Keratinocyte (primary cell): ENCODE measurements around the gene ANKFY1.

ENCODE experiments used
- CTCF ChIP-seq, 3 experiments: IDR thresholded peaks in 1 of 3; conservative IDR thresholded peaks in 1 of 3; optimal IDR thresholded peaks in 1 of 3; 2 replicates in 2 of 3; 3 replicates in 1 of 3; pipeline versions ENCODE3 to v1.5.1; 2011; ENCODE audit warnings: low read length in 3 of 3, mild to moderate bottlenecking in 3 of 3, moderate library complexity in 2 of 3, control low read depth in 1 of 3, inconsistent platforms in 1 of 3; ENCODE audit not compliant: insufficient read depth in 2 of 3; ENCODE audit errors: extremely low read depth in 1 of 3
- EZH2 ChIP-seq: IDR thresholded peaks from one replicate; pipeline ENCODE4 v1.6.1; 2012; ENCODE audit warnings: inconsistent platforms, mild to moderate bottlenecking, low read length, moderate library complexity

GRCh38 chr17:4147751-4148310, 115.9 kb downstream of the ANKFY1 start:
- no peak for TF ChIP-seq CTCF (optimal IDR thresholded peaks at IDR 0.05 in 1 of 3, IDR thresholded peaks at IDR 0.05 in 1 of 3, conservative IDR thresholded peaks at IDR 0.05 in 1 of 3; ENCODE audit: extremely low read depth in 1 of 3, insufficient read depth in 2 of 3, low read length in 3 of 3)
- no peak for TF ChIP-seq EZH2
